Measurements from ENCODE around the gene CGNL1.

CGNL1 gene

GRCh38 chr15:57445872-57446271 lies 69.6 kb downstream of the CGNL1 start:
- H3K9me3 ChIP-seq (ENCODE audit: control insufficient read depth, low read length): no peaks in the 10 kb centered on the region
- H3K4me3 ChIP-seq (ENCODE audit: insufficient read depth in 1 of 2, low read depth in 1 of 2, low read length in 2 of 2): no peak overlapping the region
- H3K18ac ChIP-seq (ENCODE audit: low read depth in 1 of 2, low read length in 2 of 2): no peak overlapping the region
- no peak overlapping the region for H3K27ac ChIP-seq (ENCODE audit: low read length, poor library complexity, severe bottlenecking)
- WGBS: no CpG with 5 or more reads among the region's 1 CpG
- H3K79me1 ChIP-seq (replicated peaks; ENCODE audit: low read length, poor library complexity, severe bottlenecking): peaks cover 15% of the 10 kb centered on the region
- no peak overlapping the region for H3K4me2 ChIP-seq (ENCODE audit: low read length, poor library complexity, severe bottlenecking)
- no peak overlapping the region for H2AFZ ChIP-seq (ENCODE audit: low read depth, low read length)
- H2BK120ac ChIP-seq (ENCODE audit: low read depth, low read length): no peak overlapping the region
- peaks cover 0 to 16% of the 10 kb centered on the region in 2 experiments for H3K36me3 ChIP-seq (ENCODE audit: control insufficient read depth in 1 of 2, insufficient read depth in 2 of 2, low read depth in 1 of 2, low read length in 2 of 2)
- DNase-seq: peak; percentile 36
- no peak overlapping the region for H3K9ac ChIP-seq (ENCODE audit: low read length)
- peaks cover 1% of the 10 kb centered on the region for H3K4me1 ChIP-seq (ENCODE audit: control insufficient read depth, insufficient read depth, low read depth, low read length)
- H4K8ac ChIP-seq (ENCODE audit: low read length): no peak overlapping the region
- H3K23ac ChIP-seq (ENCODE audit: low read length in 2 of 2): no peak overlapping the region
- H2AK5ac ChIP-seq (ENCODE audit: low read length, severe bottlenecking): no peak overlapping the region
- H4K91ac ChIP-seq (ENCODE audit: low read length): no peak overlapping the region
- H3K4ac ChIP-seq (ENCODE audit: low read depth in 1 of 2, low read length in 2 of 2): no peak overlapping the region
- no peak overlapping the region for H2BK15ac ChIP-seq (ENCODE audit: low read depth, poor library complexity, severe bottlenecking)
- no peaks in the 10 kb centered on the region for H3K27me3 ChIP-seq (ENCODE audit: control insufficient read depth in 1 of 2, insufficient read depth in 1 of 2, low read length in 2 of 2)
- H3K14ac ChIP-seq (ENCODE audit: low read length in 2 of 2): no peak overlapping the region
- no peak overlapping the region for H2BK12ac ChIP-seq (ENCODE audit: low read length in 2 of 2)
- no peak overlapping the region for H2BK5ac ChIP-seq (ENCODE audit: low read depth, low read length, poor library complexity, severe bottlenecking)

DNA sequence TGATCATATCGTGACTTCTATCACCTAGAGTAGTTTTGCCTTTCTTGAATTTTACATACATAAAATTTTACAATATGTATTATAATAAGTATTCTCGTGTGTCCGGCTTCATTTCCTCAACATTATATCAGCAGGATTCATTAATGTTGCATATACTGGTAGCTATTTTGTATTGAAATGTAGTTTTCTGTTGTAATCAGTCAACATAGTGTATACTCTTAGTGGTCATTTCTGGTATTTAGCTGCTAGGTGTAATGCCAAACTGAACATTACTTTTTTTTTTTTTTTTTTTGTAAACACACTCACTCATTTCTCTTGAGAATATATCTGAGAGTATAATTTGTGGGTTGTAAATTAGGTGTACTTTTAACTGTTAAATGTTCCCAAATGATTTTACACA lies 70.1 kb downstream of the CGNL1 start:
- no peaks in the 10 kb centered on the region for H3K27me3 ChIP-seq (ENCODE audit: control insufficient read depth in 1 of 2, insufficient read depth in 1 of 2, low read length in 2 of 2)

DNA sequence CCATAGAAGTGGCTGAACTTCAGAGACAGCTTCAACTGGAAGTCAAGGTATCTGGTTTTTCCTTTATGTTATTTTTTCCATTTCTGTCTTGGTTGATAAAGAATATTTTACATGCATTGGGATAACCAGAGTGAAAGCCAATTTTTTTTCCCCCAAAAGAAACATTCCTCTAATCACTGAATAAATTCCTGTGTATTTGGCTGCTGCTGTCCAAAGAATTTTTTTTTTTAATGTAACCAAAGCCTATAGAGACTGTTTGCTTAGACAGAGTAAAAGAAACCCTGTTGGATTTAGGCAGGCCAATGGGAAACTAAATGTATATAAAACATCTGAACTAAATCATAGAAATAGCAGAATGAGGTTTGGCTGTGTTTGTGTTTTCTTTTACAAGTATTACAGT lies 75.2 kb downstream of the CGNL1 start:
- Histone ChIP-seq H3K9me3 (ENCODE audit: control insufficient read depth, low read length) (no peaks in the 10 kb centered on the region), H3K27me3 (ENCODE audit: control insufficient read depth in 1 of 2, insufficient read depth in 1 of 2, low read length in 2 of 2) (peaks cover 0 to 3% of the 10 kb centered on the region in 2 experiments), H3K27ac (ENCODE audit: low read length, poor library complexity, severe bottlenecking) (no peak overlapping the region), H3K36me3 (ENCODE audit: control insufficient read depth in 1 of 2, insufficient read depth in 2 of 2, low read depth in 1 of 2, low read length in 2 of 2) (peaks cover 0 to 15% of the 10 kb centered on the region in 2 experiments), H2BK15ac (ENCODE audit: low read depth, poor library complexity, severe bottlenecking) (no peak overlapping the region), H3K79me1 (replicated peaks; ENCODE audit: low read length, poor library complexity, severe bottlenecking) (peaks cover 8% of the 10 kb centered on the region), H2BK5ac (ENCODE audit: low read depth, low read length, poor library complexity, severe bottlenecking) (no peak overlapping the region), H3K18ac (ENCODE audit: low read depth in 1 of 2, low read length in 2 of 2) (no peak overlapping the region), H3K9ac (ENCODE audit: low read length) (no peak overlapping the region), H2AFZ (ENCODE audit: low read depth, low read length) (no peak overlapping the region), H3K23ac (ENCODE audit: low read length in 2 of 2) (no peak overlapping the region), H3K4me2 (ENCODE audit: low read length, poor library complexity, severe bottlenecking) (no peak overlapping the region), H4K8ac (ENCODE audit: low read length) (no peak overlapping the region), H2BK12ac (ENCODE audit: low read length in 2 of 2) (no peak overlapping the region), H3K14ac (ENCODE audit: low read length in 2 of 2) (no peak overlapping the region), H3K4me3 (ENCODE audit: insufficient read depth in 1 of 2, low read depth in 1 of 2, low read length in 2 of 2) (no peak overlapping the region), H2BK120ac (ENCODE audit: low read depth, low read length) (no peak overlapping the region), H3K4me1 (ENCODE audit: control insufficient read depth, insufficient read depth, low read depth, low read length) (peaks cover 3% of the 10 kb centered on the region), H4K91ac (ENCODE audit: low read length) (no peak overlapping the region), H3K4ac (ENCODE audit: low read depth in 1 of 2, low read length in 2 of 2) (no peak overlapping the region), H2AK5ac (ENCODE audit: low read length, severe bottlenecking) (no peak overlapping the region)
- DNase-seq: no peak

More for the DNA sequence above, 70.1 kb downstream of the CGNL1 start:
- Histone ChIP-seq H3K9me3 (ENCODE audit: control insufficient read depth, low read length) (no peaks in the 10 kb centered on the region), H2BK12ac (ENCODE audit: low read length in 2 of 2) (no peak overlapping the region), H3K9ac (ENCODE audit: low read length) (no peak overlapping the region), H3K36me3 (ENCODE audit: control insufficient read depth in 1 of 2, insufficient read depth in 2 of 2, low read depth in 1 of 2, low read length in 2 of 2) (peaks cover 0 to 16% of the 10 kb centered on the region in 2 experiments), H2BK120ac (ENCODE audit: low read depth, low read length) (no peak overlapping the region), H3K4me1 (ENCODE audit: control insufficient read depth, insufficient read depth, low read depth, low read length) (no peaks in the 10 kb centered on the region), H2AFZ (ENCODE audit: low read depth, low read length) (no peak overlapping the region), H3K18ac (ENCODE audit: low read depth in 1 of 2, low read length in 2 of 2) (no peak overlapping the region), H3K23ac (ENCODE audit: low read length in 2 of 2) (no peak overlapping the region), H2BK15ac (ENCODE audit: low read depth, poor library complexity, severe bottlenecking) (no peak overlapping the region), H2BK5ac (ENCODE audit: low read depth, low read length, poor library complexity, severe bottlenecking) (no peak overlapping the region), H3K4me2 (ENCODE audit: low read length, poor library complexity, severe bottlenecking) (no peak overlapping the region), H3K4ac (ENCODE audit: low read depth in 1 of 2, low read length in 2 of 2) (no peak overlapping the region), H3K79me1 (replicated peaks; ENCODE audit: low read length, poor library complexity, severe bottlenecking) (peaks cover 15% of the 10 kb centered on the region), H4K8ac (ENCODE audit: low read length) (no peak overlapping the region), H3K27ac (ENCODE audit: low read length, poor library complexity, severe bottlenecking) (no peak overlapping the region), H2AK5ac (ENCODE audit: low read length, severe bottlenecking) (no peak overlapping the region), H4K91ac (ENCODE audit: low read length) (no peak overlapping the region), H3K14ac (ENCODE audit: low read length in 2 of 2) (no peak overlapping the region), H3K4me3 (ENCODE audit: insufficient read depth in 1 of 2, low read depth in 1 of 2, low read length in 2 of 2) (no peak overlapping the region)
- WGBS: no CpG with 5 or more reads among the region's 3 CpGs
- no peak for DNase-seq

- Histone ChIP-seq H3K4ac (ENCODE audit: low read depth in 1 of 2, low read length in 2 of 2) (no peak overlapping the region), H3K27me3 (ENCODE audit: control insufficient read depth in 1 of 2, insufficient read depth in 1 of 2, low read length in 2 of 2) (peaks cover 0 to 3% of the 10 kb centered on the region in 2 experiments), H2AK5ac (ENCODE audit: low read length, severe bottlenecking) (no peak overlapping the region), H2BK120ac (ENCODE audit: low read depth, low read length) (no peak overlapping the region), H3K18ac (ENCODE audit: low read depth in 1 of 2, low read length in 2 of 2) (no peak overlapping the region), H4K8ac (ENCODE audit: low read length) (no peak overlapping the region), H2BK12ac (ENCODE audit: low read length in 2 of 2) (no peak overlapping the region), H2AFZ (ENCODE audit: low read depth, low read length) (no peak overlapping the region), H3K4me1 (ENCODE audit: control insufficient read depth, insufficient read depth, low read depth, low read length) (peaks cover 3% of the 10 kb centered on the region), H3K23ac (ENCODE audit: low read length in 2 of 2) (no peak overlapping the region), H3K4me3 (ENCODE audit: insufficient read depth in 1 of 2, low read depth in 1 of 2, low read length in 2 of 2) (no peak overlapping the region), H3K9me3 (ENCODE audit: control insufficient read depth, low read length) (no peaks in the 10 kb centered on the region), H3K79me1 (replicated peaks; ENCODE audit: low read length, poor library complexity, severe bottlenecking) (peaks cover 11% of the 10 kb centered on the region), H3K14ac (ENCODE audit: low read length in 2 of 2) (no peak overlapping the region), H3K4me2 (ENCODE audit: low read length, poor library complexity, severe bottlenecking) (no peak overlapping the region), H2BK5ac (ENCODE audit: low read depth, low read length, poor library complexity, severe bottlenecking) (no peak overlapping the region), H2BK15ac (ENCODE audit: low read depth, poor library complexity, severe bottlenecking) (no peak overlapping the region), H3K27ac (ENCODE audit: low read length, poor library complexity, severe bottlenecking) (no peak overlapping the region), H3K36me3 (ENCODE audit: control insufficient read depth in 1 of 2, insufficient read depth in 2 of 2, low read depth in 1 of 2, low read length in 2 of 2) (peaks cover 0 to 18% of the 10 kb centered on the region in 2 experiments), H4K91ac (ENCODE audit: low read length) (no peak overlapping the region), H3K9ac (ENCODE audit: low read length) (no peak overlapping the region)
- no peak for DNase-seq
- WGBS: 95% methylated on average over 11 of the region's 11 CpGs
These were observed 75.9 kb downstream of the CGNL1 start for GRCh38 chr15:57452090-57452754.
